Chondrocyte (in vitro differentiated cells): ENCODE measurements around the gene FES. TPM values are rescaled to one million over a fixed set of nuclear protein-coding genes. Genes with fewer than 3 reads are reported as not detected.

Source experiments
- DNase-seq: peaks from one replicate; pipeline ENCODE4 v3.0.0; 2021; ENCODE audit warnings: mixed read lengths, low spot score
- H3K27ac Mint-ChIP-seq: one replicate; pipeline ENCODE4 v1.8.0; 2021; ENCODE audit warnings: mild to moderate bottlenecking, moderate library complexity, mixed read lengths; ENCODE audit not compliant: unreplicated experiment
- H3K27me3 Mint-ChIP-seq: 2 replicates; pipeline ENCODE4 v1.8.0; 2021; ENCODE audit warnings: low read depth, mixed read lengths
- H3K36me3 Mint-ChIP-seq: 2 replicates; pipeline ENCODE4 v1.8.0; 2021; ENCODE audit warnings: low read depth, mixed read lengths
- H3K4me1 Mint-ChIP-seq: 2 replicates; pipeline ENCODE4 v1.8.0; 2021; ENCODE audit warnings: low read depth, mild to moderate bottlenecking, mixed read lengths
- H3K4me3 Mint-ChIP-seq: one replicate; pipeline ENCODE4 v1.8.0; 2021; ENCODE audit warnings: mild to moderate bottlenecking, moderate library complexity, mixed read lengths; ENCODE audit not compliant: unreplicated experiment
- H3K9me3 Mint-ChIP-seq: 2 replicates; pipeline ENCODE4 v1.8.0; 2021; ENCODE audit warnings: low read depth, mixed read lengths
- CTCF ChIP-seq: fragments of 200-600 bp; sonication (generic); IDR thresholded peaks from 2 replicates; pipeline ENCODE4 v1.5.0; 2021; ENCODE audit warnings: antibody characterized with exemption, mild to moderate bottlenecking, moderate library complexity
- total RNA-seq: library from RNA; stranded (reverse); gene quantifications from 3 replicates; pipeline ENCODE4 v1.2.1, GENCODE V29; 2021

Gene FES
- total RNA-seq, 1 donor from 2014 or later: 2.4 TPM

DNA sequence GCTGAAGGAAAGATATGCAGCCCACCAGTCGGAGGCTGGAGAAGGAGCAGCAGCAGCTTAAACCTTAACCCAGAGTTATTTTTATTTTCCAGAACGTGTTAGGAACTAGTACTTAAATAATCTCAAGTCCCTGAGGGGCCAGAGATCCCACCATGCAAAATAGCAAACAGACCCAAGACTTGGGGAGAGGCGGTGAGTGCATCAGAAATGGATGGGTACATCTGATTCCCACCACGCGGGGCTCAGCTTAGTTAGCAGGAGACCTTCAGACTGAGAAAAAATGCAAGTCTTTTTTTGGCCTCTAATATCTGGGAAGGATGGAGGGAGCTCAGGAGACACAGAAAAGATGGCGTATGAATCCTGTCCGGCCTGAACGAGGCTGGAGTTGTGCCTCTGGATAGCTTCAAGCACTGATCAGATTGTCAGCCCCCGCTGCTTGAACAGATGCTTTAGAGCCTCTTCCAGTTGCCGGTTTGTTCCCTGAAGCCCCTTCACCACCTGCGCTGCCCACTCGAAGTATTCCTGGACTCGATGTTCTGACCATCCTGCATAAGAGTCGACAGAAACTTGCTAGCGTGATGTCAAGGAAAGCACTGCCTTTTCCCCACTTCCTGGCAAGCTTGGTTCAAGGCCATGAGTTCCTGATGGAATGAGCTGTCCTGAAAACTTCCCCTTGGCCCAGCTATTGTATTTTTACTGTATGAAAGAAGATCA, 46.7 kb downstream of the FES start:
- Mint-ChIP-seq H3K4me1 (peaks cover 23% of the 10 kb centered on the region), H3K36me3 (no peaks in the 10 kb centered on the region), H3K9me3 (no peaks in the 10 kb centered on the region), H3K4me3 (peak overlapping the region; percentile 28), H3K27ac (no peak overlapping the region), H3K27me3 (no peaks in the 10 kb centered on the region)
- no peak for TF ChIP-seq CTCF
- no peak for DNase-seq

DNA sequence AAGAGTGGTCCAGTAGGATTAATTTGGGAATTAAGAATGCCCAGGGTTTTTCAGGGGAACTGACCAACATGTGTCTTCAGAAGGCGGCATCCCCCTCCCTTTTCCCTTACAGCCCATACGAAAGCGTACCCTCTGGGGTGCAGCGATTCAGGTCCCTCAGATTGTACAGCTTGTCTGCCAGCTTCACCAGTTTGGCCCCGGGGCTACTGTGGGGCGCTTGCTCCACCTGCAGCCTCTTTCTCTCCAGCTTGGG, 47.2 kb downstream of the FES start:
- TF ChIP-seq CTCF: no peak
- DNase-seq: no peak
- peak overlapping the region; percentile 88 for H3K4me3 Mint-ChIP-seq
- H3K27ac Mint-ChIP-seq: no peak overlapping the region
- no peaks in the 10 kb centered on the region for H3K36me3 Mint-ChIP-seq
- no peaks in the 10 kb centered on the region for H3K27me3 Mint-ChIP-seq
- H3K4me1 Mint-ChIP-seq: peaks cover 28% of the 10 kb centered on the region
- H3K9me3 Mint-ChIP-seq: no peaks in the 10 kb centered on the region

GRCh38 chr15:90931828-90932659, 47.7 kb downstream of the FES start, which contains the start of gene HDDC3:
TSS of gene HDDC3 (minus strand) at chr15:90932549. CDS start at chr15:90932540, 9 bp downstream.
- Mint-ChIP-seq H3K27ac (peak within 1 kb of the TSS; percentile 91), H3K36me3 (no peaks in the 10 kb centered on the region), H3K27me3 (no peaks in the 10 kb centered on the region), H3K9me3 (no peaks in the 10 kb centered on the region), H3K4me3 (peak within 1 kb of the TSS; percentile 88), H3K4me1 (peaks cover 32% of the 10 kb centered on the region)
- no peak for DNase-seq
- peak; percentile 93 for TF ChIP-seq CTCF

GRCh38 chr15:90932660-90932991, 48.3 kb downstream of the FES start:
- peak overlapping the region; percentile 91 for H3K27ac Mint-ChIP-seq
- DNase-seq: no peak
- peaks cover 32% of the 10 kb centered on the region for H3K4me1 Mint-ChIP-seq
- no peaks in the 10 kb centered on the region for H3K36me3 Mint-ChIP-seq
- H3K27me3 Mint-ChIP-seq: no peaks in the 10 kb centered on the region
- H3K4me3 Mint-ChIP-seq: peak overlapping the region; percentile 88
- peak; percentile 51 for TF ChIP-seq CTCF
- no peaks in the 10 kb centered on the region for H3K9me3 Mint-ChIP-seq

GRCh38 chr15:90933301-90933700, 49.0 kb downstream of the FES start:
- DNase-seq: no peak
- TF ChIP-seq CTCF: no peak
- peaks cover 1% of the 10 kb centered on the region for H3K36me3 Mint-ChIP-seq
- no peaks in the 10 kb centered on the region for H3K27me3 Mint-ChIP-seq
- H3K4me3 Mint-ChIP-seq: no peak overlapping the region
- no peaks in the 10 kb centered on the region for H3K9me3 Mint-ChIP-seq
- H3K4me1 Mint-ChIP-seq: peaks cover 32% of the 10 kb centered on the region
- H3K27ac Mint-ChIP-seq: no peak overlapping the region
